CD4-positive, alpha-beta T cell treated with Interleukin-21 for 1 hour (primary cell): Measurements from ENCODE around the gene CDC40.
"Not testable (repeated sequence)": the region's sequence is repeated elsewhere in the genome, so short reads cannot be mapped to it uniquely, and the experiment has no call there.

Experiments used
- DNase-seq: peaks from one replicate; pipeline ENCODE4 v3.0.0-alpha.2; 2020

CDC40 gene

GRCh38 chr6:110271732-110272022 lies 91.5 kb downstream of the CDC40 start:
- DNase-seq = no peak

GRCh38 chr6:110272781-110273180 lies 92.6 kb downstream of the CDC40 start:
- not testable (repeated sequence) for DNase-seq

- DNase-seq = no peak
These were observed 97.0 kb downstream of the CDC40 start for GRCh38 chr6:110277100-110277665.
